Activated CD4-positive, alpha-beta T cell treated with anti-CD3 and anti-CD28 coated beads, Interleukin-2, amount 10 ng/mL, durations not matched to agents 7 days and 5 days (primary cell): ENCODE results near the gene LTA4H. TPM values are rescaled to one million over a fixed set of nuclear protein-coding genes. Genes with fewer than 3 reads are reported as not detected.
A peak's percentile ranks its signal among the peaks of the same experiment; 100 is the strongest.
"Not testable (repeated sequence)": the region's sequence is repeated elsewhere in the genome, so short reads cannot be mapped to it uniquely, and the experiment has no call there.

ENCODE experiments used
- CTCF ChIA-PET: fragments of 350-600 bp; sonication (Branson Sonifier 250); formaldehyde crosslinking; loops from one replicate; lab custom pipeline; 2021; ENCODE audit warnings: antibody characterized with exemption; lab: Charles Lee
- POLR2A ChIA-PET: fragments of 350-600 bp; sonication (Branson Sonifier 250); formaldehyde crosslinking; loops from one replicate; lab custom pipeline; 2021; ENCODE audit warnings: antibody characterized with exemption; lab: Charles Lee
- DNase-seq: peaks from one replicate; pipeline ENCODE4 v3.0.0-alpha.2; 2020
- H3K27ac Mint-ChIP-seq: one replicate; pipeline ENCODE4 v1.8.0; 2021; ENCODE audit warnings: mild to moderate bottlenecking, moderate library complexity, mixed read lengths
- H3K27me3 Mint-ChIP-seq: one replicate; pipeline ENCODE4 v1.8.0; 2021; ENCODE audit warnings: mixed read lengths
- H3K36me3 Mint-ChIP-seq: one replicate; pipeline ENCODE4 v1.8.0; 2021; ENCODE audit warnings: low read depth, mixed read lengths
- H3K4me1 Mint-ChIP-seq: one replicate; pipeline ENCODE4 v1.8.0; 2021; ENCODE audit warnings: mixed read lengths
- H3K4me3 Mint-ChIP-seq: one replicate; pipeline ENCODE4 v1.8.0; 2021; ENCODE audit warnings: mild to moderate bottlenecking, moderate library complexity, mixed read lengths
- H3K9me3 Mint-ChIP-seq: one replicate; pipeline ENCODE4 v1.8.0; 2021; ENCODE audit warnings: mixed read lengths
- total RNA-seq, 2 experiments: library from RNA; stranded (reverse); gene quantifications; one replicate each; pipeline ENCODE4 v1.2.3, GENCODE V29; 2021

Gene LTA4H
- total RNA-seq, 2 experiments from 2014 or later = 55.8 to 56.2 TPM

DNA sequence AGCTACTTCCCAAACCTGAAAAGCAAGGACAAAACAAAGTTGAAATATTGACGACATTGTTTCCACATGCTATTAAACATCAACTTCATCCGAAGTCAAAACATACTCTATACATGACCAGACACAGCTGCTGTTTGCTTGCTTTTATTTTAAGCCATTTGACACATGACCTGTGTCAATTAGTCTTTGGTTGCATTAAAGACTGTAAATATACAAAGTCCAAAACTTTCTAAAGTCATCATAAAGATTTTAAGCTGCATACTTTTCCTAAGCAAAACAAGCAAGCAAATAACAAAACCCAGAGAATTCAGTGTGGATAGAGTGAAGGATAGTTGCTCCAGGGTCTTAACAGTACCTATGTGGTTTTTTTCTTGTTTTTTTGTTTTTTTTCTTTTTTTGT, 61.0 kb downstream of the LTA4H start:
- Mint-ChIP-seq H3K36me3 (no peaks in the 10 kb centered on the region), H3K4me3 (no peak overlapping the region), H3K4me1 (no peaks in the 10 kb centered on the region), H3K9me3 (no peaks in the 10 kb centered on the region), H3K27me3 (no peaks in the 10 kb centered on the region), H3K27ac (no peak overlapping the region)
- POLR2A ChIA-PET = no interaction called here
- CTCF ChIA-PET = interaction anchor here (0.8 kb wide), 1 partner anchor 24 kb away, joined by 3 read pairs; no protein-coding TSS in a partner anchor
- DNase-seq = no peak

GRCh38 chr12:95972832-95973456, 62.4 kb downstream of the LTA4H start:
- Mint-ChIP-seq H3K4me1 (no peaks in the 10 kb centered on the region), H3K9me3 (no peaks in the 10 kb centered on the region), H3K27me3 (no peaks in the 10 kb centered on the region), H3K36me3 (no peaks in the 10 kb centered on the region), H3K4me3 (no peak overlapping the region), H3K27ac (no peak overlapping the region)
- DNase-seq = no peak
- ChIA-PET CTCF (interaction anchor here (0.6 to 1.0 kb wide), 2 partner anchors 20 to 320 kb away, joined by 3 read pairs; no protein-coding TSS in a partner anchor), POLR2A (no interaction called here)

DNA sequence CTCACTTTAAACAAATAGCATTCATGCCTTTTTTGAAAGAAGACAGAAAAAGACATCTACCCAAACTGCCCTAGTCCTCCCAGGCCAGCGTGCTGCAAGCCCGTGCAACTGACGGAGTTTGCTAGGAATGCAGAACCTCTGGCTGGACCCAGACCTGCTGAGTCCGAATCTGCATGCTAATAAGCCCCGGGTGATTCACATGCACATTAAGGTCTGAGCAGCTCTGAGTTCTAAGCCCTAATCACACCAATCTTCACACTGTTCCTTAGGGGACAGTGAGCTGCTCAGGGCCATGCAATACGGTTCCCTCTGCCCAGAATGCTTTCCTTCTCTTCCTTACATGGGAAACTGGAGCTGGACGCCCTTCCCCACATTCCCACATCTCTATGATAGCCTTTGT, 64.5 kb downstream of the LTA4H start:
- POLR2A ChIA-PET = no interaction called here
- Mint-ChIP-seq H3K4me3 (no peak overlapping the region), H3K27ac (no peak overlapping the region), H3K27me3 (no peaks in the 10 kb centered on the region), H3K36me3 (no peaks in the 10 kb centered on the region), H3K4me1 (no peaks in the 10 kb centered on the region), H3K9me3 (no peaks in the 10 kb centered on the region)
- CTCF ChIA-PET = interaction anchor here (0.6 to 2.4 kb wide), 2 partner anchors 11 to 321 kb away, joined by 3 to 10 read pairs; no protein-coding TSS in a partner anchor
- no peak for DNase-seq

- H3K4me3 Mint-ChIP-seq, H3K4me1 Mint-ChIP-seq, H3K27me3 Mint-ChIP-seq, DNase-seq, H3K9me3 Mint-ChIP-seq, H3K27ac Mint-ChIP-seq, POLR2A ChIA-PET, H3K36me3 Mint-ChIP-seq: not testable (repeated sequence)
- CTCF ChIA-PET = interaction anchor here (2.4 kb wide), 1 partner anchor 10 kb away, joined by 10 read pairs; no protein-coding TSS in a partner anchor
Observed at GRCh38 chr12:95969116-95969515, 66.3 kb downstream of the LTA4H start.

DNA sequence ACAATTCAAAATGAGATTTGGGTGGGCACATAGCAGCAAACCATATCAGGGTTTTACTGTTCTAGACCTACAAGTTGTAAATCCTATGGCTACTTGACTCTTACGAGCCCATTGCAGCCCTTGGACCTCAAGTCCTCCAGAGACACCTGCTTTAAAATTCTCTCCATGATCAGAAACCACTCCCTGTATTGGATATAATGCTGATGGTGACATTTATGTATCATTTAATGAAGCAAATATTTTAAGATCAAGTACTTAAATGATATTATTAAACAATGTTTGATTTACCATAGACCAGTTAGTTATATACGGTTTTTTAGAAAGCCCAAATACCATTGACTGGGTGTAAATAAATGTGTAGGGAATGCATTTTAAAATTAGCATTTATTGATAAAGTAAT, 68.1 kb downstream of the LTA4H start:
- H3K27me3 Mint-ChIP-seq = no peaks in the 10 kb centered on the region
- no peak for DNase-seq
- H3K4me1 Mint-ChIP-seq = no peaks in the 10 kb centered on the region
- H3K27ac Mint-ChIP-seq = no peak overlapping the region
- no peak overlapping the region for H3K4me3 Mint-ChIP-seq
- ChIA-PET POLR2A (no interaction called here), CTCF (no interaction called here)
- H3K9me3 Mint-ChIP-seq = no peaks in the 10 kb centered on the region
- H3K36me3 Mint-ChIP-seq = no peaks in the 10 kb centered on the region

GRCh38 chr12:95966287-95966870, 69.0 kb downstream of the LTA4H start:
- ChIA-PET CTCF (no interaction called here), POLR2A (no interaction called here)
- no peaks in the 10 kb centered on the region for H3K27me3 Mint-ChIP-seq
- no peak overlapping the region for H3K27ac Mint-ChIP-seq
- H3K36me3 Mint-ChIP-seq = no peaks in the 10 kb centered on the region
- no peak for DNase-seq
- H3K4me3 Mint-ChIP-seq = no peak overlapping the region
- H3K4me1 Mint-ChIP-seq = no peaks in the 10 kb centered on the region
- H3K9me3 Mint-ChIP-seq = no peaks in the 10 kb centered on the region

GRCh38 chr12:95963096-95963495, 72.3 kb downstream of the LTA4H start:
- ChIA-PET CTCF (interaction anchor here (1.3 kb wide), 2 partner anchors 38 to 45 kb away, joined by 3 read pairs; no protein-coding TSS in a partner anchor), POLR2A (no interaction called here)
- H3K4me3 Mint-ChIP-seq = no peak overlapping the region
- no peak for DNase-seq
- no peaks in the 10 kb centered on the region for H3K27me3 Mint-ChIP-seq
- no peak overlapping the region for H3K27ac Mint-ChIP-seq
- no peaks in the 10 kb centered on the region for H3K36me3 Mint-ChIP-seq
- no peaks in the 10 kb centered on the region for H3K4me1 Mint-ChIP-seq
- no peaks in the 10 kb centered on the region for H3K9me3 Mint-ChIP-seq

DNA sequence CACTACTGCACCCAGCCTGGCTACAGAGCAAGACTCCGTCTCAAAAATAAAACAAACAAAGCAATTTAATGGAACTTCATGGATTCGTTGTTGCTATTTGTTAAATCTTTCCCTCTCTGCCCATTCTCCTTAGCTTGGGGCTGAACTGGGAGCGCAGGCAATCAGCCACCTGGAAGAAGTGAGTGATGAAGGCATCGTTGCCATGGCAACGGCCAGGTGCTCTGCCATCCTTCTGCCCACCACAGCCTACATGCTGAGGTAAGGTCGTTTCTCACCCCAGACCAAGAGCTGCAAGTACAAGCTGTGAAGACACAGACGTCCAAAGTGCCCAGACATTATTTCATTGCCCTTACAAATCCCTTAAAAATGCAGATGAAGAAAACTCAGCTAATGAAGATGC, 73.2 kb downstream of the LTA4H start:
- POLR2A ChIA-PET = no interaction called here
- no peak for DNase-seq

DNA sequence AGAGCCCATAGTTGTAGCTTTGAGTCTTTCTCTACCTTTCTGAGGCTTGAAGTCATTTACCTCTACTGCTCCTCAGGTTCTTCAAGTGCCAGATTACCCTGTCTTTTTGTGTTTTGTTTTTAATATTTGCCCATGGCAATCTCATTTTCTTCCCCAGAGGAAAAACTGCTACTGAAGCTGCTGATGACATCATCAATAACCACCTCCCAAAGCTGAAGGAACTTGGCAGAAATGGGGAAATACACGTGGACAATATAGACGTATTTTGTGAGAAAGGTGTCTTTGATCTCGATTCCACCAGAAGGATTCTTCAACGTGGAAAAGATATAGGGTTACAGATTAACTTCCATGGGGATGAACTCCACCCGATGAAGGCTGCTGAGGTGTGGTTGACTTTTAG, 75.1 kb downstream of the LTA4H start:
- CTCF ChIA-PET = interaction anchor here (0.7 to 2.0 kb wide), 2 partner anchors 10 to 1062 kb away, joined by 3 to 10 read pairs; no protein-coding TSS in a partner anchor
- Mint-ChIP-seq H3K36me3 (no peaks in the 10 kb centered on the region), H3K27ac (no peak overlapping the region), H3K4me1 (no peaks in the 10 kb centered on the region), H3K4me3 (no peak overlapping the region), H3K9me3 (no peaks in the 10 kb centered on the region), H3K27me3 (no peaks in the 10 kb centered on the region)
- no peak for DNase-seq
- POLR2A ChIA-PET = no interaction called here

More for the DNA sequence above, 73.2 kb downstream of the LTA4H start:
- Mint-ChIP-seq H3K4me1 (no peaks in the 10 kb centered on the region), H3K27ac (no peak overlapping the region), H3K9me3 (no peaks in the 10 kb centered on the region), H3K36me3 (no peaks in the 10 kb centered on the region), H3K27me3 (no peaks in the 10 kb centered on the region), H3K4me3 (no peak overlapping the region)
- CTCF ChIA-PET = interaction anchor here (0.6 to 1.3 kb wide), 3 partner anchors 39 to 385 kb away, joined by 3 to 4 read pairs (median 3); no protein-coding TSS in a partner anchor

DNA sequence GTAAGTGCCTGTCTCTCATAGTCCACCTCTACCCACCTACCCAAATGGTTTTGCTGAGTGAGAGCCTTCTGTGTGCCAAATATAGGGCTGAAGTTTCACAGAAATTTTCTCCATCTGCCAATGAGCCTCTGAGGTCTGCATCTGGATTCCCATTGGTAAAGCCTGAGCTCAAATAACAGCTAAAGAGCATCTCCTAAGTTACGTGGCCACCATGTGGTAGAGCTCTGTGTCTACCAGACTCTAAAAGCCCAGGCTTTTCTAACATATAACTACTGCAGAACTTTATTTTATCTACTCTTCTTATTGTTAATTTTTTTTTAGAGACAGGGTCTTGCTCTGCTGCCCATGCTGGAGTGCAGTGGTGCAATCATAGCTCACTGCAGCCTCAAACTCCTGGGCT, 76.3 kb downstream of the LTA4H start:
- ChIA-PET CTCF (interaction anchor here (1.0 to 2.0 kb wide), 3 partner anchors 11 to 40 kb away, joined by 4 to 10 read pairs (median 4); partner anchors contain the start of genes AMDHD1 and CCDC38), POLR2A (no interaction called here)
- H3K4me1 Mint-ChIP-seq = no peaks in the 10 kb centered on the region
- H3K27me3 Mint-ChIP-seq = no peaks in the 10 kb centered on the region
- H3K4me3 Mint-ChIP-seq = no peak overlapping the region
- no peaks in the 10 kb centered on the region for H3K9me3 Mint-ChIP-seq
- DNase-seq = peak; percentile 14
- no peak overlapping the region for H3K27ac Mint-ChIP-seq
- H3K36me3 Mint-ChIP-seq = no peaks in the 10 kb centered on the region

DNA sequence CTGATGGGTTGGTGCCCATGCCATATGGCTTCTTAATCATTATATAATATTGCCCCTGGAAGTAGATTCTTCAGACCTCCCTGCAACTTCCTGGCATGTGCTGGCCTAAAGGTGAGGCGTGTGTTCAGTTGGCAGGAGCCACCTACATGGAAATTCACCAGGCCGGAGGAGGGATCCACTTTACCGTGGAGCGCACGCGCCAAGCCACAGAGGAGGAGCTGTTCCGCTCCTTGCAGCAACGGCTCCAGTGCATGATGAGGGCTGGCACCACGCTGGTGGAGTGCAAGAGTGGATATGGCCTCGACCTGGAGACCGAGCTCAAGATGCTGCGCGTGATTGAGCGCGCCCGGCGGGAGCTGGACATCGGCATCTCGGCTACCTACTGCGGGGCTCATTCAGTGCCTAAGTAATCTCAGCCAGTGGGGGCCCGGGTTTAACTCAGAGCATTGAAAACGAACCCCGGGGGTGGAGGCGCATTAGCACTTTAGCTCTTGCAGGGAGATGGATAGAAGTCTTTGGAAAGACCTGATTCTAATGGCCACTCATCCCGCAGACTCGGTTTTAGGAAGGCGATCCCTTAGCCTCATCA, 78.7 kb downstream of the LTA4H start:
- no peaks in the 10 kb centered on the region for H3K4me1 Mint-ChIP-seq
- no peaks in the 10 kb centered on the region for H3K36me3 Mint-ChIP-seq
- CTCF ChIA-PET = interaction anchor here (1.1 kb wide), 1 partner anchor 42 kb away, joined by 3 read pairs; no protein-coding TSS in a partner anchor
- no peak overlapping the region for H3K27ac Mint-ChIP-seq
- no peaks in the 10 kb centered on the region for H3K9me3 Mint-ChIP-seq
- H3K27me3 Mint-ChIP-seq = peaks cover under 1% of the 10 kb centered on the region
- no peak overlapping the region for H3K4me3 Mint-ChIP-seq
- POLR2A ChIA-PET = no interaction called here
- no peak for DNase-seq

GRCh38 chr12:95955549-95956159, 79.7 kb downstream of the LTA4H start:
- no peak for DNase-seq
- H3K36me3 Mint-ChIP-seq = no peaks in the 10 kb centered on the region
- H3K9me3 Mint-ChIP-seq = no peaks in the 10 kb centered on the region
- ChIA-PET CTCF (interaction anchor here (1.0 to 1.5 kb wide), 2 partner anchors 11 to 142 kb away, joined by 3 read pairs; no protein-coding TSS in a partner anchor), POLR2A (no interaction called here)
- peaks cover 8% of the 10 kb centered on the region for H3K27me3 Mint-ChIP-seq
- no peak overlapping the region for H3K27ac Mint-ChIP-seq
- H3K4me3 Mint-ChIP-seq = no peak overlapping the region
- no peaks in the 10 kb centered on the region for H3K4me1 Mint-ChIP-seq
